Neuronal stem cell (in vitro differentiated cells): Measurements from ENCODE around the gene MLKL.
A peak's percentile ranks its signal among the peaks of the same experiment; 100 is the strongest.

Experiments used
- DNase-seq: peaks from one replicate; pipeline ENCODE4 v3.0.0-alpha.2; 2013; ENCODE audit warnings: low spot score
- H2AFZ ChIP-seq: one replicate; pipeline ENCODE4 v1.6.1; 2013; ENCODE audit warnings: mild to moderate bottlenecking, low read length, inconsistent platforms
- H2AK5ac ChIP-seq: 2 replicates; pipeline ENCODE4 v1.6.1; 2013; ENCODE audit warnings: low read depth, mild to moderate bottlenecking, inconsistent platforms, low read length, moderate library complexity, mixed read lengths
- H2BK120ac ChIP-seq: 2 replicates; pipeline ENCODE4 v1.6.1; 2013; ENCODE audit warnings: low read depth, mild to moderate bottlenecking, inconsistent platforms, low read length, moderate library complexity, mixed read lengths
- H2BK12ac ChIP-seq: one replicate; pipeline ENCODE4 v1.6.1; 2013; ENCODE audit warnings: low read length, inconsistent platforms
- H2BK15ac ChIP-seq: 2 replicates; pipeline ENCODE4 v1.6.1; 2013; ENCODE audit warnings: mild to moderate bottlenecking, low read length, inconsistent platforms, mixed read lengths
- H2BK5ac ChIP-seq: one replicate; pipeline ENCODE4 v1.6.1; 2013; ENCODE audit warnings: inconsistent platforms, mild to moderate bottlenecking, low read length, moderate library complexity
- H3K14ac ChIP-seq: one replicate; pipeline ENCODE4 v1.6.1; 2013; ENCODE audit warnings: low read length, inconsistent platforms
- H3K18ac ChIP-seq: 2 replicates; pipeline ENCODE4 v1.6.1; 2013; ENCODE audit warnings: low read length, inconsistent platforms
- H3K23ac ChIP-seq: 2 replicates; pipeline ENCODE4 v1.6.1; 2013; ENCODE audit warnings: low read depth, mild to moderate bottlenecking, mixed read lengths, low read length, inconsistent platforms; ENCODE audit not compliant: poor library complexity
- H3K27ac ChIP-seq: replicated peaks from 3 replicates; pipeline ENCODE4 v1.5.1; 2013; ENCODE audit warnings: low read length, inconsistent platforms
- H3K27me3 ChIP-seq, 3 experiments: 2 replicates each; pipeline ENCODE4 v1.6.1; 2013; ENCODE audit warnings: low read length in 3 of 3, mild to moderate bottlenecking in 2 of 3, inconsistent platforms in 1 of 3, low read depth in 1 of 3, mixed read lengths in 1 of 3, moderate library complexity in 1 of 3; ENCODE audit not compliant: control insufficient read depth in 3 of 3, insufficient read depth in 3 of 3
- H3K36me3 ChIP-seq, 2 donors: replicated peaks in 1 of 2; 2 replicates each; pipeline ENCODE4 v1.6.1; 2013; ENCODE audit warnings: low read length in 2 of 2; ENCODE audit not compliant: control insufficient read depth in 2 of 2, insufficient read depth in 2 of 2
- H3K4ac ChIP-seq: 2 replicates; pipeline ENCODE4 v1.6.1; 2013; ENCODE audit warnings: inconsistent platforms, mild to moderate bottlenecking, low read length, moderate library complexity
- H3K4me1 ChIP-seq, 2 donors: 1 replicate in 1 of 2; 2 replicates in 1 of 2; pipeline ENCODE4 v1.6.1; 2013; ENCODE audit warnings: low read length in 2 of 2, low read depth in 1 of 2; ENCODE audit not compliant: control insufficient read depth in 2 of 2, insufficient read depth in 1 of 2
- H3K4me2 ChIP-seq: one replicate; pipeline ENCODE4 v1.6.1; 2013; ENCODE audit warnings: mild to moderate bottlenecking, low read length, inconsistent platforms; ENCODE audit not compliant: insufficient read depth, poor library complexity, severe bottlenecking
- H3K4me3 ChIP-seq, 2 donors: 2 replicates each; pipeline ENCODE4 v1.5.1; 2013; ENCODE audit warnings: low read length in 2 of 2, mild to moderate bottlenecking in 2 of 2, inconsistent platforms in 1 of 2, moderate library complexity in 1 of 2
- H3K79me1 ChIP-seq: one replicate; pipeline ENCODE4 v1.6.1; 2013; ENCODE audit warnings: low read depth, mild to moderate bottlenecking, inconsistent platforms, low read length, moderate library complexity
- H3K9ac ChIP-seq: one replicate; pipeline ENCODE4 v1.6.1; 2013; ENCODE audit warnings: mild to moderate bottlenecking, low read depth, low read length, inconsistent platforms; ENCODE audit not compliant: poor library complexity
- H3K9me3 ChIP-seq, 2 donors: replicated peaks in 1 of 2; 2 replicates each; pipeline versions ENCODE3 to v1.6.1; 2013; ENCODE audit warnings: low read length in 2 of 2, mild to moderate bottlenecking in 2 of 2, inconsistent platforms in 1 of 2, low read depth in 1 of 2, mixed read lengths in 1 of 2, moderate library complexity in 1 of 2; ENCODE audit not compliant: control insufficient read depth in 2 of 2, insufficient read depth in 1 of 2
- H4K8ac ChIP-seq: one replicate; pipeline ENCODE4 v1.6.1; 2013; ENCODE audit warnings: low read depth, mild to moderate bottlenecking, inconsistent platforms, low read length, moderate library complexity
- H4K91ac ChIP-seq: one replicate; pipeline ENCODE4 v1.6.1; 2013; ENCODE audit warnings: low read length, low read depth, mild to moderate bottlenecking, inconsistent platforms; ENCODE audit not compliant: poor library complexity
- WGBS, 2 donors: extraction: QIAGEN DNeasy Blood & Tissue Kit; methylation state at CpG; one replicate each; pipeline ENCODE4 v1.1.7; 2013; ENCODE audit warnings: missing lambda C conversion rate in 2 of 2, mixed read lengths in 1 of 2; ENCODE audit not compliant: insufficient read length in 2 of 2, insufficient replicate concordance in 1 of 2; ENCODE audit errors: extremely low coverage in 2 of 2; 5-methylcytosine and 5-hydroxymethylcytosine counted together

The MLKL gene

DNA sequence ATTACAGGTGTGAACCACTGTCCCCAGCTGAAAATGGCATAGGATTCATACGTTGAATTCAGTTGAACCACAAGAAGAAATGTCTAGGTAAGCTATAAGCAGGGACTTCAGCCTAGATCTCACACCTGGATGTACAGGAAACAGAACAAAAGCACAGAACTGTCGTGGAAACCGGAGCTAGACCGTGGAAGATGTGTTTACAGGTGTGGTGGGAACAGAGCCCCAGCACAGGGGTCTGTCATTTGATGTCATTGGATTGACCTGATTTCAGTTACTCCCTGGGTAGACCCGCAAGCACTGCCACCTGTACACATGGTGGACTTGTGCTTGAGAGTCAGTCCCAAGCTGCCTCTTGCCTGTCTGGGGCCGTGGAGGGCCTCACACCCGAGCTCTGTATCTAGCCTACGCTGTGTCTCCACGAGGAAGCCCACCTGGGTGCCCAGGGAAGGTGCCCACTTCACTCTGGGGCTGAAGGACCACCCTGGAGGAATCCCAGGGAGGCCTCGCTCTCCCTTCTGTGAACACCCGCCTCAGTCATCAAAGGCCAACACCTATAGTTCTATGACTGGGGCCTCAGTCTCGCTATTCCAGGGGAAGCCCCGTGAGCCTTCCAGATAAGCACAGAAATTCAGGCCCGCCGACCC lies 32.2 kb upstream of the MLKL start:
- Histone ChIP-seq H2BK120ac (no peak overlapping the region), H3K14ac (no peak overlapping the region), H3K18ac (peak overlapping the region; percentile 69), H2AFZ (no peak overlapping the region), H4K91ac (no peak overlapping the region), H3K9ac (peak overlapping the region; percentile 15), H2BK5ac (peak overlapping the region; percentile 79), H3K79me1 (no peaks in the 10 kb centered on the region), H3K27me3 (peaks cover 0 to 22% (median 0%) of the 10 kb centered on the region in 3 experiments), H3K4me1 (peaks cover 18 to 29% of the 10 kb centered on the region in 2 donors), H3K23ac (no peak overlapping the region), H2BK15ac (peak overlapping the region; percentile 61), H2BK12ac (no peak overlapping the region), H4K8ac (no peak overlapping the region), H2AK5ac (peak overlapping the region; percentile 96), H3K36me3 (no peaks in the 10 kb centered on the region), H3K4me2 (no peak overlapping the region), H3K27ac (no peak overlapping the region), H3K4me3 (no peak overlapping the region), H3K4ac (peak overlapping the region; percentile 32), H3K9me3 (no peaks in the 10 kb centered on the region)
- no CpG with 5 or more reads among the region's 15 CpGs for WGBS, 2 donors
- no peak for DNase-seq

DNA sequence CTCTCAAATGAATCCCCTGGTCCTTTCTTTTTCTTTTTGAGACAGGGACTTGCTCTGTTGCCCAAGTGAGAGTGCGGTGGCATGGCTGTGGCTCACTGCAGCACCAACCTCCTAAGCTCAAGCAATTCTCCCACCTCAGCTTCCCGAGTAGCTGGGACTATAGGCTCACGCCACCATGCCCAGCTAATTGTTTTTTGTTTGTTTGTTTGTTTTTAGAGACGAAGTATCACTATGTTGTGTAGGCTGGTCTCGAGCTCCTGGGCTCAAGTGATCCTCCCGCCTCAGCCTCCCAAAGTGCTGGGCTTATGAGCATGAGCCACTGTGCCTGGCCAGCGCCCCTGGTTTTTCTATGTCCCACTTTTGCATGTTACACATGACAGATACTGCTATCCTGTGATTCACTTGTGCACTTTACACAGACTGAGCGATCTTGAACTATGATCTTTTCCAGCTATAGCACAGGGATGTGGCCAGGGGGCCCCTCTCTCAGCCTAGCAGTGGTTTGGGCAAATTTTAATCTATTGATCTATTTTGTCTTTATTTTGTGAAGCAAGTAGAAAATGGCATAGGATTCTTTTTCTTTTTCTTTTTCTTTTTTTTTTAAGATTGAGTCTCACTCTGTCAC lies 31.3 kb upstream of the MLKL start:
- no peak overlapping the region for H3K27ac ChIP-seq
- no peak overlapping the region for H2AK5ac ChIP-seq
- H4K91ac ChIP-seq, result no peak overlapping the region
- no peaks in the 10 kb centered on the region for H3K36me3 ChIP-seq
- no peak overlapping the region for H2AFZ ChIP-seq
- no peaks in the 10 kb centered on the region for H3K79me1 ChIP-seq
- peaks cover 18 to 24% of the 10 kb centered on the region in 2 donors for H3K4me1 ChIP-seq
- H2BK120ac ChIP-seq, result no peak overlapping the region
- no peak overlapping the region for H4K8ac ChIP-seq
- H3K4ac ChIP-seq, result no peak overlapping the region
- H3K18ac ChIP-seq, result no peak overlapping the region
- no peak for DNase-seq
- no peak overlapping the region for H2BK5ac ChIP-seq
- H3K4me2 ChIP-seq, result no peak overlapping the region
- H3K9ac ChIP-seq, result no peak overlapping the region
- H3K14ac ChIP-seq, result no peak overlapping the region
- no peak overlapping the region for H2BK12ac ChIP-seq
- no CpG with 5 or more reads among the region's 8 CpGs for WGBS, 2 donors
- H3K4me3 ChIP-seq, result no peak overlapping the region
- H3K9me3 ChIP-seq, result peaks cover 2 to 3% of the 10 kb centered on the region in 2 donors
- no peak overlapping the region for H3K23ac ChIP-seq
- H2BK15ac ChIP-seq, result no peak overlapping the region
- H3K27me3 ChIP-seq, result peaks cover 0 to 14% (median 0%) of the 10 kb centered on the region in 3 experiments

- H3K9ac ChIP-seq, result peak overlapping the region; percentile 37
- peaks cover 0 to 8% (median 0%) of the 10 kb centered on the region in 3 experiments for H3K27me3 ChIP-seq
- H2AFZ ChIP-seq, result peak overlapping the region; percentile 84
- WGBS, 2 donors, result no CpG with 5 or more reads among the region's 11 CpGs
- H3K14ac ChIP-seq, result no peak overlapping the region
- H3K36me3 ChIP-seq, result no peaks in the 10 kb centered on the region
- peaks cover 7% of the 10 kb centered on the region in 2 donors for H3K9me3 ChIP-seq
- H2BK12ac ChIP-seq, result no peak overlapping the region
- peak overlapping the region; percentile 60 for H2BK15ac ChIP-seq
- no peak overlapping the region for H3K27ac ChIP-seq
- H3K18ac ChIP-seq, result peak overlapping the region; percentile 91
- no peak for DNase-seq
- no peaks in the 10 kb centered on the region for H3K79me1 ChIP-seq
- H3K4me3 ChIP-seq, result no peak overlapping the region
- peak overlapping the region; percentile 69 for H2BK120ac ChIP-seq
- H3K4me2 ChIP-seq, result no peak overlapping the region
- peak overlapping the region; percentile 26 for H3K4ac ChIP-seq
- no peak overlapping the region for H4K8ac ChIP-seq
- H3K23ac ChIP-seq, result peak overlapping the region; percentile 2
- H2AK5ac ChIP-seq, result peak overlapping the region; percentile 76
- H3K4me1 ChIP-seq, result peaks cover 15 to 20% of the 10 kb centered on the region in 2 donors
- H4K91ac ChIP-seq, result peak overlapping the region; percentile 56
- peak overlapping the region; percentile 56 for H2BK5ac ChIP-seq
Measured at GRCh38 chr16:74729783-74730683, 29.4 kb upstream of the MLKL start.
